ENCODE data around the gene CLPSL1. TPM values are rescaled to one million over a fixed set of nuclear protein-coding genes. Genes with fewer than 3 reads are reported as not detected.

The CLPSL1 gene
- total RNA-seq, 2 donors from 2014 or later: not detected

DNA sequence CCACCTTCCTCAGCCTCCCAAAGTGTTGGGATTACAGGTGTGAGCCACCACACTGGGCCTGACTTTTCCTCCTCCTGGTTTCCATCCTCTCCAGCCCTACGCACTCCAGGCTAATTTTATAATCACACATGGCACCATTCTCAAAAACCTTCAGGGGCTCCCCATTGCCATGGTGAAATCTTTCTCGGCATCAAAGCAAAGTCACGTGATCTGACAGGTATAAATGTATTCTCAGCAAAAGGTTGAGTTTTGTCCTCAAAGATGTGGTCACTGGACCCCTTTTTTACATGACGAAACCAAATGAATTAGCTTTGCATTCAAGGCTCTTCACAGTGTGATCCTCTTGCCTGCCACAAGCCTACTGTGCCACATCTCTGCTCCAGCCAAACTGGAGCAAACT lies 28.5 kb upstream of the CLPSL1 start:
- Mint-ChIP-seq H3K27ac (peak overlapping the region in 1 of 2 donors; percentile 19), H3K36me3 (peaks cover 0 to 8% of the 10 kb centered on the region in 2 donors), H3K9me3 (peaks cover 0 to 6% of the 10 kb centered on the region in 2 donors)
- no peak for ATAC-seq
- DNase-seq (ENCODE audit: low spot score in 2 of 2): no peak

DNA sequence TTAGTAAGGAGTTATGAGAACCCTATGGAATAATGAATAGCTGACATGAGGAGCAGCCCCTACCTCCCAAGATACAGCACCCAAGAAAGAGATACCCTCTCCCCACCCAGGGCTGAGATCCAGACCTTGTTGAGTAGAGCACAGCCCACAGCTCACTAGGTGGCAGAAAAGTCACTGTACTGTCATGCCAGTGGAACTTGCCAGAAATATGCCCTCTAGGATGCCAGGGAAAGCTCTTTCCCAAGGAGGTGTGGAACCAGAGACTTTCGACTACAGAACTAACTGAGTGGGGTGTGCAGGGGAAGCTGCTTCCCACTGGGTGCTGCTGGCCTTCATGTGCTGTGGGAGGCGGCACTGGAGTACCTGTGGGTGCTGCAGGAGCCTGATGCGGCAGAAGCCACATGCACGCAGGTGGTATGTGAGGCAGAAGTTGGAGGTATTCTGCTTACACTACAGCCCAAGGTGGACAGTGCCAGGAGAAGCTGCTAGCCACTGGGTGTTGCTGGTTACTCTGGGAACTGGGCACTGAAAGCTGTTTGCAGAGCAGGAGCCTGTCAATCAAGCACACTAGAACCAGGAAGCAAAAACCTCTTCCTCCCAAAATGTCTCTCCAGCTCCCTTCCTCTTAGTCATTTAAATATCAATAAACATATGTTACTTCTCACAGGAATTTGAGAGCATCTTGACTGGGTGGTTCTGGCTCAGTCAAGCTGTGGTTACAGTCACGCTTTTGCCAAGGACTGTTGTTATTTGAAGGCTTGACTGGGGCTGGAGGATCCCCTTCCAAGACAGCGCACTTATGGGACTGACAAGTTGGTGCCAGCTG lies 26.2 kb upstream of the CLPSL1 start:
- DNase-seq (ENCODE audit: low spot score in 2 of 2) (no peak), ATAC-seq (no peak)
- Mint-ChIP-seq H3K27ac (no peak overlapping the region), H3K9me3 (no peaks in the 10 kb centered on the region), H3K36me3 (no peaks in the 10 kb centered on the region)

DNA sequence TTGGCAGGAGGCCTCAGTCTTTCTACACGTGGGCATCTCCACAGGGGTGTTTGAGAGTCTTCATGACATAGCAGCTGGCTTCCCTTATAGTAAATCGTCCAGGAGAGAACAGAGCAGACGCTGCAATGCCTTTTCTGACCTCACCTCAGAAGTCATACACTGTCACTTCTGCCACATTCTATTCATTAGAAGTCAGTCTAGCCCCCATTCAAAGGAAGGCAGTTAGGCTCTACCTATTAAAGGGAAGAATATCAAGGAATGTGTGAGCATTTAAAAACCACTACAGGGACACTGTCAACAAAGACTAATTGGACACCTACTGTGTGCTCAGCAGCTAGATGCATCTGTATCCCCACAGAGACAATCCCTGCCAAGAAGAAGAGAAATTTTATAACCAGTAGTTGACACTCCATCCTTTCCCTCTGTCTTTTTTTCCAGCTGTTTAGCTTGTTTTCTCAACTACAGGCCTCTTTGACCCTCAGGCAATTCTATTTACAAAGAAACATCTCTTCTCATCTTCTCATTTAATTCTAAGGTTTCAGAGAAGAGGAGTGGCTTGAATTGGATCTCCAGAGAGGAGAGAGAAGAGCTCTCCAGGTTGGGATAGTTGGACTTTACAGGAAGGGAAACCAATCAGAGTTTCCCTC lies 25.4 kb upstream of the CLPSL1 start:
- Mint-ChIP-seq H3K27ac (peak overlapping the region in 1 of 2 donors; percentile 25), H3K36me3 (no peaks in the 10 kb centered on the region), H3K9me3 (no peaks in the 10 kb centered on the region)
- ATAC-seq: no peak
- DNase-seq (ENCODE audit: low spot score in 2 of 2): no peak

DNA sequence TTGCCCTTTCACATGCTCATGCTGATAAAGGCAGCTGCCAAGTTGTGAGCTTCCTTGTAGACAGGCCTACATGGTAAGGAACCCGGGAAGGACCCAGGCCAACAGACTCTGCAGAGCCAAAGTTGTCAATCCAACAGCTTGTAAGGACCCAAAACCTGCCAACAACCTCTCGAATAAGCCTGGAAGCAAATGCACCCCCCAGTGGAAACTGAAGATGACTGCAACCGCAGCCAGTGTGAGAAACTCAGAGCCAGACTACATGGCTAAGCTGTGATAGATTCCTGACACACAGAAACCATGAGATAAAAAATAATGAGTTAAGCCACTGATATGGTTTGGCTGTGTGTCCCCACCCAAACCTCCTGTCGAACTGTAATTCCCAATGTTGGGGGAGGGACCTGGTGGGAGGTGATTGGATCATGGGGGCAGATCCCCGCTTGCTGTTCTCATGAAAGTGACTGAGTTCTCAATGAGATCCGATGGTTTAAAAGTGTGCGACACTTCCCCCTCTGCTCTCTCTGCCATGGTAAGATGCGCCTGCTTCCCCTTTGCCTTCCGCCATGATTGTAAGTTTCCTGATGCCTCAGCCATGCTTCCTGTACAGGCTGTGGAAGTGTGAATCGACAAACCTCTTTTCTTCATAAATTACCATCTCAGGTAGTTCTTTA lies 23.2 kb upstream of the CLPSL1 start:
- Mint-ChIP-seq H3K9me3 (no peaks in the 10 kb centered on the region), H3K27ac (peak overlapping the region; percentile 33 to 44), H3K36me3 (no peaks in the 10 kb centered on the region)
- ATAC-seq (peak in 1 of 2 donors; percentile 60), DNase-seq (ENCODE audit: low spot score in 2 of 2) (peak in 1 of 2 donors; percentile 38)

DNA sequence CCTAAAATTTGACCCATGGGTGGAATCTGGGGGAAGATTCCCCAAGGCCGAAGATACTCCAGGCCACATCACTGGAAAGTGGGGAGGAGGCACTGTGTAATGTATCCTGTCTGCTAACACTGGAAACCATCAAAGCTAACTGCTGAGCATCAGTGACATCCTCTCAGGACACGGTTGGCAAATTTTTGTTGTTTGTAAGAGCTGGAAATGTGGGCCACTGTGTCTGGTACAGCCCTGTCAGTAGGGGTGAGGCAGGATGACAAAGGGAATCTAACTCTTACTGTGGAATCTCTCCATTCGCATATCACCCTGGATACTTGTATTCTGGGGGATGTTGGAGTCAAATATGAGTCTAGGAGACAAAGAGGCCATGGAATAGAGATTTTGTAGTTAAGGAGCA lies 21.4 kb upstream of the CLPSL1 start:
- Mint-ChIP-seq H3K9me3 (no peaks in the 10 kb centered on the region), H3K36me3 (no peaks in the 10 kb centered on the region), H3K27ac (peak overlapping the region in 1 of 2 donors; percentile 63)
- no peak for ATAC-seq
- DNase-seq (ENCODE audit: low spot score in 2 of 2): peak in 1 of 2 donors; percentile 21

DNA sequence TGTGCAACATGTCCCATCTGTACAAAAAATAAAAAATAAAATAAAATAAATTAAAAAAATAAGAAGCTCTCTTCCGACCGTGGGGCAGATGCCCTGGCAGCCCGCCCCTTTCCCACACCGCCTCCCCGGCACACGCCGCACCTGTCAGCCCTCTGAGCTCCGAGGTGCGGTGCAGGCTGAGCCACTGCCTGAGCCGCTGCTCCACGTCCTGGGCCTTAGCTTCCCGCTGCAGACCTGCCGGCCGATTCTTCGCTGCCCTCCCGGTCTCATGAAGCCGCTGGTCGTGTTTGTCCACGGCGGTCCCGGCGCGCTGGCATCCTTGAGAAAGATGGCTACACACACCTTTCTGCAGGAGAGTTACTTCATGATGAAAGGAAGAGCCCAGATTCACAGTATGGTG lies 15.1 kb upstream of the CLPSL1 start:
- no peaks in the 10 kb centered on the region for H3K36me3 Mint-ChIP-seq
- no peak overlapping the region for H3K27ac Mint-ChIP-seq
- DNase-seq (ENCODE audit: low spot score in 2 of 2) (no peak), ATAC-seq (no peak)
- no peaks in the 10 kb centered on the region for H3K9me3 Mint-ChIP-seq

DNA sequence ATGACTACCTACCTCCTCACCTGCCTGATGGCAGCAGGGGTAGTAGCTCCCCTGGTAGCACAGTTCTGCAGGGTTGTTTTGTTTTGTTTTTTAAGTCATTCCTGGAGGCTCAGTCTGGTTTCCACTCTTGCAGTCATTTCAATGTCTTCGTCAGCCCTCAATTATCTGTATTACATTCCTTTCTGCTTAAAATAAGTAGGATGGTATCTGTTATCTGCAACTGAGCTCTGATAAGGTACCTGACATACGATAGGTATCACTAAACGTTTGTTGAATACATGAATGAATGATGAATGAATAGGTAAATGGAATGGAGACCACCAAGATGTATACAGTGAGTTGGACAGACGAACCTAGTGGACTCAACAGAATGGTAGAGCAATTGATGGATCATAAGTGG lies 11.6 kb upstream of the CLPSL1 start:
- Mint-ChIP-seq H3K9me3 (no peaks in the 10 kb centered on the region), H3K36me3 (no peaks in the 10 kb centered on the region), H3K27ac (no peak overlapping the region)
- ATAC-seq (no peak), DNase-seq (ENCODE audit: low spot score in 2 of 2) (no peak)

DNA sequence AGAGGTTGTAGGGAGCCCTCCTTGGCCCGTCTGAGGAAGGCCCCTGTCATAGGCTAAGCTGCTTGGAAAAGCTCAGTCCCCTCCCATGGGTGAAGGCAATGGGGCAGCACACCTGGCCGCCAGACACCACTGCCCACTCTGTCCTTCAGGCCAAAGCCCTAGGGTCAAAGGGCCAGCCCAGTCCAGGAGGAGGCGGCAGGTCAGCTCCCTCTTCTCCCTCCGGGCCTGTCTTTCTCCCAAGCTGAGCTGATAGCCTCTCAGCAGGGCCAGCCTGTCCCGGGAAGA lies 9.5 kb upstream of the CLPSL1 start:
- Mint-ChIP-seq H3K27ac (no peak overlapping the region), H3K9me3 (no peaks in the 10 kb centered on the region), H3K36me3 (no peaks in the 10 kb centered on the region)
- ATAC-seq (no peak), DNase-seq (ENCODE audit: low spot score in 2 of 2) (no peak)

DNA sequence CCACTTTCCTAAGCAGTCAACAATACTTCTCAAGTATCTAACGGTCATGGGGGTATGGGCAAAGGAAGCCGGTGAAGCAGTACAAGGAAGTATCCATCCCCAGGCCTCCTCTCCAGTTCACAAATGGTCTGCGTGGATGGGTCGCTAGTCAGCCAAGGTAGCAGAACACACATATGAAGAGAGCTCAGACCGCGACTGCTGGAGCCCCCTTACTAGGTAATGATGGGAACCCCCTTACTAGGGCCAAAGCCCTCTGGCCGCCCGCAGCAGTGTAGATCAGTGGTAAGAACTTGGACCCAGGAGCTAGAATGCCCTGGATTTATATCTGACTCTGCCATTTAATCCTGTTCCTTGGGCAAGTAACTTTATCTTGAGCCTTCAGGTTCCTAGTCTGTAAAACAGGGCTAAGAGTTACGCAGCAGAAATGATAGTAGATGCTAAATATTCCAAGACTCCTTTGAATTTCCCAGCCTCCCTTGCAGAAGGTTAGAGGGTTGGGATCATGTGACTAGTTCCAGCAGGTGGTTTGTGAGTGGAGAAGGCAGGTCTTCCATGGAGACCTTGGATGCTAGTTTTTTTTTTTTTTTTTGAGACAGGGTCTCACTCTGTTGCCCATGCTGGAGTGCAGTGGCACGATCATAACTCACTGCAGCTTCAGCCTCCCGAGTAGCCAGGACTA lies 6.6 kb upstream of the CLPSL1 start:
- no peaks in the 10 kb centered on the region for H3K9me3 Mint-ChIP-seq
- ATAC-seq (no peak), DNase-seq (ENCODE audit: low spot score in 2 of 2) (peak in 1 of 2 donors; percentile 21)
- no peak overlapping the region for H3K27ac Mint-ChIP-seq
- no peaks in the 10 kb centered on the region for H3K36me3 Mint-ChIP-seq

DNA sequence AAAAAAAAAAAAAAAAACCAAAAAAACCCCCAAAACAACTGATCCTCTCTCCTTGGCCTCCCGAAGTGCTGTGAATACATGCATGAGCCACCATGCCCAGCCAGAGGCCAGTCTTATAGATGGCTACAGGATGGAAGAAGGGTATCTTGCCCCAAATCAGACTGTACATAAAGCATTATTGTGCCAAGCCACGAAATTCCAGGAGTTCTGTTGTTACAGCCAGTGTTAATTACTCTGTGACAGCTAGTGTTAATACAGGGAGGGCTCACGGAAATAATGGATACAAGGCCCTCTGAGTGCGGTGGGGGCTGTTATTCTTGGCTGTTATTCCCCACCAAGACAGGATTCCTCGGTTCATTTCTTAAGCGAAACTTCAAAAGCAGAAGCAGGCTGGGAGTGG lies 5.8 kb upstream of the CLPSL1 start:
- Mint-ChIP-seq H3K9me3 (no peaks in the 10 kb centered on the region), H3K27ac (no peak overlapping the region), H3K36me3 (no peaks in the 10 kb centered on the region)
- DNase-seq (ENCODE audit: low spot score in 2 of 2) (no peak), ATAC-seq (no peak)

DNA sequence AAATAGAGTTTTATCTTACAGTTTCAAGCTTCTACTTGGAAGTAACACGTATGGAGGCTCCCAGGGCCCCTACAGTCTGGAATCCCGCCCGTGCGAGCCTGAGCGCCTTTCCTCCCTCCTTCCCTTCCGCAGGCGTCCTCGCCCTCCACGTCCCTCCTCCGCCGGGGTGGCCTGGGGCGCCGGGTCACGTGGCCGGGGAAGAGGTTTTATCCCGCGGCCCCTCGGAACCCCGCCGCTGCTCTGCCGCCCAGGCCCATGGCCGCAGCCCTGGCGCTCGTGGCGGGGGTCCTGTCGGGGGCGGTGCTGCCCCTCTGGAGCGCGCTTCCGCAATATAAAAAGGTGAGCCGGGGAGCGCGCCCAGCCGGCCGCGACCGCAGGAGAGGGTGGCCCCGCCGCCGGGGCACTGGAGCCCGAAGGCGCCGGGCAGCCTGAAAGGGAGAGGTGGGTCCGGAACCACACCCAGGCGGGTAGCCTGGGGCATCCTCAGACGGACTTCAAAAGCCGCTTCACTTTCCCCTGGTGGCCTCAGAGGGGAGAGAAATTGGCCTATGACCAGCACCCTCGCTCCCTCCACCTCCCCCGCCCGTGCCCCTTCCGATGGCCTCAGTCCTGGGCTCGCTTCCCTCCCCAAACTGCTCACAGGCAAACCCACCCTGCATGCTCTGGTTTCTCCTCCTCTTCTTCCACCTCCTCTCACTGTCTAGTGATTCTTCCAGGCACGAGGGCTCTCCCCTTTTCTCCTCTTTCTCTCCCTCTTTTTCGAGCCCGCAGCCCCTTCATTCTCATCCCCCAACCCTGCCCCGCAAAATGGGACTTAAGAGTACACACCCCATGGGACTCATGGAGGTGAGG lies 4.2 kb upstream of the CLPSL1 start, which contains the start of gene CLPSL2:
TSS of gene CLPSL2 (plus strand) at position 235 of the 852 bp plus-strand sequence. CDS start at position 256, 21 bp downstream.
- DNase-seq (ENCODE audit: low spot score in 2 of 2): peak in 1 of 2 donors; percentile 18
- H3K27ac Mint-ChIP-seq: no peak within 1 kb of the TSS
- no peaks in the 10 kb centered on the region for H3K9me3 Mint-ChIP-seq
- H3K36me3 Mint-ChIP-seq: no peaks in the 10 kb centered on the region
- ATAC-seq: peak; percentile 33 to 50

DNA sequence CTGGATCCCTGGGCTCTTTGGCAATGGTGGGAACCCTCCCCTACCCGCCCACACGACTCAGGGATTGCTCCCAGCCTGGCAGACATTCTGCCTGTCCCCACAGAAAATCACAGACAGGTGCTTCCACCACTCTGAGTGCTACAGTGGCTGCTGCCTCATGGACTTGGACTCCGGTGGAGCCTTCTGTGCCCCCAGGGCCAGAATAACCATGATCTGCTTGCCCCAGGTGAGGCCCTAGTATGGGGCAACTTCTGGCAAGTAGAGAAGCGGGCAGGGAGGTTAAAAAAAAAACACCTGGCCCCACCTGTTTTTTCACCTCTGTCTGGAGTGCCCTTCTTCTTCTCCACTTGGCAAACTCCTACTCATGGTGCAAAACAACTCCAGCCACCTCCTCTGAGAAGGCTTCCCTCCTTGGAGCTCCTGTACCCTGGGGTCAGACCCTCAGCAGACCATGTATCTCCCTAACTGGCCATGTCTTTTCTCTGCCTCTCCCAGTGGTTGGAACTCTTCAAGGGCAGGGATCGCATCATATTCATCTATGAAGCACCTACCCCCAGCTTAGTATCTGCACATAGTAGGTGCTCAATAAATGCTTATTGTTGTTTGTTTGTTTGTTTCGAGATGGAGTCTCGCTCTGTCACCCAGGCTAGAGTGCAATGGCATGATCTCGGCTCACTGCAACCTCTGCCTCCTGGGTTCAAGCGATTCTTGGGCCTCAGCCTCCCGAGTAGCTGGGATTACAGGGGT lies 3.3 kb upstream of the CLPSL1 start:
- ATAC-seq (no peak), DNase-seq (ENCODE audit: low spot score in 2 of 2) (no peak)
- H3K36me3 Mint-ChIP-seq: no peaks in the 10 kb centered on the region
- H3K9me3 Mint-ChIP-seq: no peaks in the 10 kb centered on the region
- peak overlapping the region in 1 of 2 donors; percentile 31 for H3K27ac Mint-ChIP-seq

DNA sequence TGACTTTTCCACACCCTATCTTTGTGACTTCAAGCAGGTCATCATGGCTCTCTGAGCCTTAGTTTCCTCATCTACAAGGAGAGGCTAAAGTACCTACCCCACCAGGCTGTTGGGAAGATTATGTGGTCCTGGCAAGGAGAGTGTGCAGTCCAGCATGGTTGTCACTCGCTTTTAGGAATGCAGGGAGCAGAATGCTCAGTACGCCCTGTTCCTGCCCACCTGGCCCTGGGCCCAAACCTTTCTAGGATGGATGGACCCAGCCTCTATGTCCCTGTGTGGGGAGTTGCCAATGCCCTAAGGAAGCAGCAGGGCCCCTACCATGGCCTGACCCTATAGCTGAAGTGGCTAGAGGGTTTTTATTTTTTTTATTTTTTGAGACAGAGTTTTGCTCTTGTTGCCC lies 2.4 kb upstream of the CLPSL1 start:
- no peak for DNase-seq (ENCODE audit: low spot score in 2 of 2)
- ATAC-seq: no peak
- Mint-ChIP-seq H3K36me3 (no peaks in the 10 kb centered on the region), H3K27ac (no peak overlapping the region), H3K9me3 (no peaks in the 10 kb centered on the region)

DNA sequence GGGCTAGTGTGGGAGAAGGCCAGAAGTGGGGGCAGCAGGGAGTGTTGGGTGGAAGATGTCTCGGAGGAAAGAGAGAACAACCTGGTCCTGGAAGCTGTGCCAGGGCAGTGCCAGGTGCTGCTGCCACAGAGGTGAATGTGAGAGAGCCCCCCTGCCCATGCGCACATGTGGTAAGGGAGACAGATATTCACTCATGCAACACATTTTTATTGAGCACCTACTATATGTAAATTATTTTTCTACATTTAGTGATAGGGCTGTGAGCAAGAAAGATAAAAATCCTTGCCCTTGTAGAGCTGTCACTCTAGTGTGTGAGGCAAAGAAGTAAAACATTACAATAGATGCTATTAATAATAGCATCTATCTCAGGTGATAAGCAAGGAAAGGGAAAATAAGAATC lies 471 bp downstream of the CLPSL1 start:
- DNase-seq (ENCODE audit: low spot score in 2 of 2) (no peak), ATAC-seq (no peak)
- Mint-ChIP-seq H3K36me3 (no peaks in the 10 kb centered on the region), H3K27ac (no peak overlapping the region), H3K9me3 (no peaks in the 10 kb centered on the region)

DNA sequence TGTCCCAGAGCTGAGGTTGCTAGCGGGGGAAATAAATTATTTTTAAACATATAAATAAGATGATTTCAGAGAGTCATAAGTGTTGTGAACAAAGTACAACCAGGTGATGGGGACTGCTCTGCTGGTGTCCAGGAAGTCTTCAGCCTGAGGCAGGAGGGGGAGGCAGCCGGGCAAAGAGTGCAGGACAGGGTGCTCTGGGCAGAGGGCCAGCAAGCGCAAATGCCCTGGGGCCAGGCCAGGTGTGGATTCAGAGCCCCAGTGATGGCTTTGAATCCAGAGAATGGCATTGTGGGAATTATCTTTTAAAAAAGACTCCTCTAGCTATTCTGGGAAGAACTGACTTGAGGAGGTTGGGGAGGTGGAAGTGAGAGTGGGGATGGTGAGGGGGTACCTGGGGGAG lies 1.6 kb downstream of the CLPSL1 start:
- no peak overlapping the region for H3K27ac Mint-ChIP-seq

DNA sequence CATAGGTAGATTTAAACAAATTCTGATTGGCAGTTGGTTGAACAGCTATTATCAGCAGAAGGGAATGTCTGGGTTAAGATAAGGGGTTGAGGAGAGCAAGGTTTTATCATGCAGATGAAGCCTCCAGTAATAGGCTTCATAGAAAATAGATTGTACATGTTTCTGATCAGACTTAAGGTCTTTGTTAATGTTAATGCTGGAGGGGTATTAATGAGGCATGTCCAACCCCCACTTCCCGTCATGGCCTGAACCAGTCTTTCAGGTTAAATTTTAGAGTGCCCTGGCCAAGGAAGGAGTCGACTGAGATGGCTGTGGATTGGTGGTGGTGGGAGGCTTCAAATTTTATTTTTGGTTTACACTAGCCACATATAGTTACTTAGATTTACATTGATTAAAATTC lies 3.4 kb downstream of the CLPSL1 start:
- H3K36me3 Mint-ChIP-seq: no peaks in the 10 kb centered on the region
- H3K9me3 Mint-ChIP-seq: no peaks in the 10 kb centered on the region
- H3K27ac Mint-ChIP-seq: no peak overlapping the region
- ATAC-seq: no peak
- no peak for DNase-seq (ENCODE audit: low spot score in 2 of 2)

More for the DNA sequence above, 1.6 kb downstream of the CLPSL1 start:
- Mint-ChIP-seq H3K9me3 (no peaks in the 10 kb centered on the region), H3K36me3 (no peaks in the 10 kb centered on the region)
- DNase-seq (ENCODE audit: low spot score in 2 of 2) (peak in 1 of 2 donors; percentile 16), ATAC-seq (no peak)

Measured in activated naive CD4-positive, alpha-beta T cell treated with anti-CD3 and anti-CD28 coated beads, Interleukin-2, amount 50 U/mL, for 72 hours (primary cell).